Midbrain (tissue), 1 donor: ENCODE data around the gene KIFBP.
"Not testable (repeated sequence)": the region's sequence is repeated elsewhere in the genome, so short reads cannot be mapped to it uniquely, and the experiment has no call there.

Source experiments
- DNase-seq: peaks from one replicate; lab custom pipeline; 2025; lab: John Stamatoyannopoulos, UW

Gene KIFBP

GRCh38 chr10:68988530-68989316 is at the start of gene KIFBP:
KIFBP (plus strand) TSS chr10:68988803; CDS start chr10:68988833, 30 bp downstream.
- peak; percentile 98 for DNase-seq

GRCh38 chr10:68938884-68939283 is 49.7 kb upstream of the KIFBP start:
- DNase-seq: no peak

GRCh38 chr10:68940917-68941316 is 47.7 kb upstream of the KIFBP start:
- DNase-seq: not testable (repeated sequence)

- no peak for DNase-seq
Observed at GRCh38 chr10:68950598-68950997, 38.0 kb upstream of the KIFBP start.

- DNase-seq: no peak
Observed at GRCh38 chr10:68954904-68955303, 33.7 kb upstream of the KIFBP start.

- no peak for DNase-seq
Observed at GRCh38 chr10:68955355-68955831, 33.2 kb upstream of the KIFBP start.

GRCh38 chr10:68955832-68956532 is 32.6 kb upstream of the KIFBP start, which contains the start of gene DDX21:
DDX21 (plus strand) TSS chr10:68956170; CDS start chr10:68956226, 56 bp downstream.
- DNase-seq: peak; percentile 93

- DNase-seq: no peak
Observed at GRCh38 chr10:68957284-68957615, 31.4 kb upstream of the KIFBP start.

- DNase-seq: no peak
Observed at GRCh38 chr10:68957654-68958053, 30.9 kb upstream of the KIFBP start.

- no peak for DNase-seq
Observed at GRCh38 chr10:68959695-68960527, 28.7 kb upstream of the KIFBP start.

- no peak for DNase-seq
Observed at GRCh38 chr10:68963151-68963550, 25.5 kb upstream of the KIFBP start.

- DNase-seq: no peak
Observed at GRCh38 chr10:68973975-68974374, 14.6 kb upstream of the KIFBP start.

GRCh38 chr10:68975936-68976473 is 12.6 kb upstream of the KIFBP start:
- not testable (repeated sequence) for DNase-seq

GRCh38 chr10:68979738-68980137 is 8.9 kb upstream of the KIFBP start:
- DNase-seq: not testable (repeated sequence)

- no peak for DNase-seq
Observed at GRCh38 chr10:68981074-68981473, 7.5 kb upstream of the KIFBP start.

- no peak for DNase-seq
Observed at GRCh38 chr10:68982389-68982788, 6.2 kb upstream of the KIFBP start.

GRCh38 chr10:68987611-68988010 is 992 bp upstream of the KIFBP start:
- DNase-seq: no peak

GRCh38 chr10:68989317-68989990 is 851 bp downstream of the KIFBP start:
- DNase-seq: no peak

GRCh38 chr10:68992636-68993440 is 4.2 kb downstream of the KIFBP start:
- no peak for DNase-seq

GRCh38 chr10:68997211-68997610 is 8.6 kb downstream of the KIFBP start:
- no peak for DNase-seq

GRCh38 chr10:69004821-69005220 is 16.2 kb downstream of the KIFBP start:
- DNase-seq: no peak
